Measurements from ENCODE around the gene ADORA1. TPM values are rescaled to one million over a fixed set of nuclear protein-coding genes. Genes with fewer than 3 reads are reported as not detected.

Gene ADORA1
- polyA plus RNA-seq, 1 of the 3 experiments (the other 2 are of a cell fraction), result 4.8 TPM

DNA sequence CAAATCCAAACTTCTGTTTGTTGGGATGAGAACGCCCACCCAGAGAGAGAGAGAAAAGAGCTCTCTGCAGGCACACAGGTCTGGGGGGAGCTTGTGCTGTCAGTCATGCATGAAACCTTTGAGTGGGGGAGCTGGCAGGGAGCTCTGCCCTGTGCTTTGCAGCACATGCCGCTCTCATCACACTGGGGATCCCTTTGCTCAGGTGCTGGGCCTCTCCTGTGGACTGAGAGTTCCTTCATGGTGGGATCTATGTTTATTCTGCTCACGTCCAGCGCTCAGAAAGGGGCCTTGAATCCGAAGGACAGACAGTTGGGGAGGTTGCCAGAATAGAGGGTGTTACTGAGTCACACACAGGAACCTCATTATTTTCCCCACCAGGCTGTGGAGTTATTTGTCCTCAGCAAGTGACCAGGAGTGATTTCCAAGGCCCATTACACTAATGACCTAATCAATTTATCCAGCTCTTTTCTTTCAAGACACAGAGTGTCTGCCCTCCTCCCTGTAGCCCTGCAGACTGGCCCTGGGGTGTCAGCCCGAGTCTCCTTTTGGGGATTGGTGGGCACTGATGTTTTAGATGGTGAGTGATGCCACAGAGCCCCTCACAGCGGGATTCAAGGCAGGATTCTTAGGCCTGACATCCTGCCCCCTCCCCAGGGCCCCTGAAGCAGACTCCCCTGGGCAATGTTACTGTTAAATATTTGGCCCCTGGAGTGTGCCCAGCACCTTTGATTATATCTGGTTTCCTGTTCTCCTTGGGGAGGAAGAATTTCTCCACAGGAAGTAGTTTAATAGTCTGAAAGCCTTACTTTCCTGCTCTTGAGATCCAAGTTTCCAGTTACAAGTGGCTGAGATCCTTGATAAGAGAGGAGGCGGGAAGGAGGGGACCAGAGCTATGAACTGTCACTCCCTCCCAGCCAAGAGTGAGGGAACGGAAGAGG lies 25.8 kb downstream of the ADORA1 start:
- H3K9me2 ChIP-seq, result no peaks in the 10 kb centered on the region
- CTCF ChIA-PET, result interaction anchor here (0.9 to 3.1 kb wide), 7 partner anchors 12 to 62 kb away, joined by 3 to 19 read pairs (median 5); partner anchors contain the start of gene ADORA1
- no peak overlapping the region for H3K9ac ChIP-seq
- H3K27me3 ChIP-seq (ENCODE audit: insufficient read depth), result no peaks in the 10 kb centered on the region
- H4K20me1 ChIP-seq (ENCODE audit: insufficient read depth), result no peaks in the 10 kb centered on the region
- no peak overlapping the region for H3K4me3 ChIP-seq (ENCODE audit: low read depth in 2 of 2, low read length in 1 of 2)
- WGBS (ENCODE audit: low lambda C conversion rate), result 69% methylated on average over 8 of the region's 9 CpGs
- peak overlapping the region; percentile 43 for H3K4me2 ChIP-seq
- DNase-seq, result no peak
- H3K4me1 ChIP-seq (ENCODE audit: control insufficient read depth in 1 of 2, insufficient read depth in 2 of 2, low read depth in 1 of 2, low read length in 1 of 2), result peaks cover 28 to 39% of the 10 kb centered on the region in 2 experiments
- H3K79me2 ChIP-seq (ENCODE audit: insufficient read depth), result no peaks in the 10 kb centered on the region
- H3F3A ChIP-seq (replicated peaks; ENCODE audit: insufficient read depth), result no peaks in the 10 kb centered on the region
- H3K36me3 ChIP-seq (replicated peaks in 1 of 2; ENCODE audit: control insufficient read depth in 1 of 2, insufficient read depth in 2 of 2, low read length in 1 of 2), result no peaks in the 10 kb centered on the region
- H3K9me3 ChIP-seq, result no peaks in the 10 kb centered on the region
- TF ChIP-seq, protein P1, sequence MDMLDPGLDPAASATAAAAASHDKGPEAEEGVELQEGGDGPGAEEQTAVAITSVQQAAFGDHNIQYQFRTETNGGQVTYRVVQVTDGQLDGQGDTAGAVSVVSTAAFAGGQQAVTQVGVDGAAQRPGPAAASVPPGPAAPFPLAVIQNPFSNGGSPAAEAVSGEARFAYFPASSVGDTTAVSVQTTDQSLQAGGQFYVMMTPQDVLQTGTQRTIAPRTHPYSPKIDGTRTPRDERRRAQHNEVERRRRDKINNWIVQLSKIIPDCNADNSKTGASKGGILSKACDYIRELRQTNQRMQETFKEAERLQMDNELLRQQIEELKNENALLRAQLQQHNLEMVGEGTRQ (IDR thresholded peaks at IDR 0.05; ENCODE audit: borderline replicate concordance, low read depth, low read length), result no peak
- TF ChIP-seq TEAD4 (IDR thresholded peaks at IDR 0.05; ENCODE audit: borderline replicate concordance, insufficient read depth) (peak; percentile 33; the same call in 1 of the 2 replicates), TCF12 (IDR thresholded peaks at IDR 0.05) (peak; percentile 52), CHD2 (IDR thresholded peaks at IDR 0.05; ENCODE audit: low read length, partially characterized antibody) (no peak), EP300 (IDR thresholded peaks at IDR 0.05; ENCODE audit: borderline replicate concordance in 1 of 2, low read depth in 1 of 2, low read length in 1 of 2) (peak; percentile 4 to 29; a peak in 2 of 4 replicates), YY1 (IDR thresholded peaks at IDR 0.05; ENCODE audit: low read depth) (no peak), NFIC (IDR thresholded peaks at IDR 0.05; ENCODE audit: borderline replicate concordance) (peak; percentile 34), RXRA (IDR thresholded peaks at IDR 0.05; ENCODE audit: borderline replicate concordance, low read depth) (0 out of 2 replicates have a peak, but pooled peaks have one; percentile 3)
- TF ChIP-seq, protein P2, sequence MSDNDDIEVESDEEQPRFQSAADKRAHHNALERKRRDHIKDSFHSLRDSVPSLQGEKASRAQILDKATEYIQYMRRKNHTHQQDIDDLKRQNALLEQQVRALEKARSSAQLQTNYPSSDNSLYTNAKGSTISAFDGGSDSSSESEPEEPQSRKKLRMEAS (IDR thresholded peaks at IDR 0.05; ENCODE audit: low read depth), result peak; percentile 55
- TF ChIP-seq, protein P3, sequence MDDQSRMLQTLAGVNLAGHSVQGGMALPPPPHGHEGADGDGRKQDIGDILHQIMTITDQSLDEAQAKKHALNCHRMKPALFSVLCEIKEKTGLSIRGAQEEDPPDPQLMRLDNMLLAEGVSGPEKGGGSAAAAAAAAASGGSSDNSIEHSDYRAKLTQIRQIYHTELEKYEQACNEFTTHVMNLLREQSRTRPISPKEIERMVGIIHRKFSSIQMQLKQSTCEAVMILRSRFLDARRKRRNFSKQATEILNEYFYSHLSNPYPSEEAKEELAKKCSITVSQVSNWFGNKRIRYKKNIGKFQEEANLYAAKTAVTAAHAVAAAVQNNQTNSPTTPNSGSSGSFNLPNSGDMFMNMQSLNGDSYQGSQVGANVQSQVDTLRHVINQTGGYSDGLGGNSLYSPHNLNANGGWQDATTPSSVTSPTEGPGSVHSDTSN (IDR thresholded peaks at IDR 0.05), result peak; percentile 6; the same call in 1 of the 2 replicates
- POLR2A ChIA-PET, result no interaction called here
- peak overlapping the region; percentile 65 for H2AFZ ChIP-seq (ENCODE audit: low read depth)
- H3K27ac ChIP-seq (ENCODE audit: low read depth in 2 of 2, low read length in 1 of 2), result peak overlapping the region; percentile 44 to 48

DNA sequence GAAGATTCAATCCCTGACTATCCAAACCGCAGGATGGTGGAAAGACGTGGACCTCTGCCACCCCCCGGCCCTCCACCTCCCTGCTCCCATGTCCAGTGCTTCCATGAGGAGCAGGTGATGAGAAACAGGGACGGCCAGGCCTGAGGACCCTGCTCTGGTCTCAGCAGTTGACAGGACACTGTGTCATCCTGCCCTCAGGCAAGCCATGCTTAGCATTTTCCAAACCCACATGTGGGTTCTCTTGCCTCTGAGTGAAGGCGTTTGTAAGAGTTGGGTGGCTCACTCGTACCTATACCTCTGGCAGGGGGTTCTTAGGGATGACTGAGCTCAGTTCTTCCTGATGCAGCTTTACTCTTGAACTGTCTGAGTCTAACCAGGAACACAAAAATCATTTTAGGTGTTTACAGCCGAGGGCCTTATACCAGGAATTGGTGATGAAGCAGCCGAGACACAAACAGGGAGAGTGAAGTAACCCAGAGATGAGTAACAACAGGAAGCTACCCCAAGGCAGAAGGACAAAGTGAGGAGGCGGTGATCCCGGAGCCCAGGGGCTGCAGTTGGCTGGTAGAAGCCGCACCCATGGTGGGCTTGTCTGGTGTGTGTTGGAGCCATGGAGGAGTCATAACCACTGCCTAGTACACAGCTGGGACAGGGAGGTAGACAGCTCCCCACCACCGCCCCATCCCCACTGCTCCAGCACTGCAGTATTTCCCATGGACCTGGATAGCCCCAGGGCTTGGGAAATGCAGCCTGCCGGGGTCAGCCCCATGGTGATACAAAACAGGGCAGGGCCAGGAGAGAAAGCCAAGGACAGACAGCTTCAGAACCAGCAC lies 26.7 kb downstream of the ADORA1 start:
- H3K9ac ChIP-seq, result no peak overlapping the region
- no peaks in the 10 kb centered on the region for H3K79me2 ChIP-seq (ENCODE audit: insufficient read depth)
- DNase-seq, result peak; percentile 55
- H3K9me3 ChIP-seq, result no peaks in the 10 kb centered on the region
- H3F3A ChIP-seq (replicated peaks; ENCODE audit: insufficient read depth), result no peaks in the 10 kb centered on the region
- peaks cover 28 to 38% of the 10 kb centered on the region in 2 experiments for H3K4me1 ChIP-seq (ENCODE audit: control insufficient read depth in 1 of 2, insufficient read depth in 2 of 2, low read depth in 1 of 2, low read length in 1 of 2)
- no peaks in the 10 kb centered on the region for H3K36me3 ChIP-seq (replicated peaks in 1 of 2; ENCODE audit: control insufficient read depth in 1 of 2, insufficient read depth in 2 of 2, low read length in 1 of 2)
- WGBS (ENCODE audit: low lambda C conversion rate), result 30% methylated on average over 11 of the region's 13 CpGs
- no peaks in the 10 kb centered on the region for H4K20me1 ChIP-seq (ENCODE audit: insufficient read depth)
- no peak overlapping the region for H3K4me3 ChIP-seq (ENCODE audit: low read depth in 2 of 2, low read length in 1 of 2)
- H3K27ac ChIP-seq (ENCODE audit: low read depth in 2 of 2, low read length in 1 of 2), result peak overlapping the region; percentile 44 to 48
- no peaks in the 10 kb centered on the region for H3K9me2 ChIP-seq
- peak overlapping the region; percentile 65 for H2AFZ ChIP-seq (ENCODE audit: low read depth)
- ChIA-PET CTCF (interaction anchor here (1.0 to 3.1 kb wide), 7 partner anchors 18 to 115 kb away, joined by 3 to 19 read pairs (median 5); partner anchors contain the start of gene ADORA1), POLR2A (no interaction called here)
- peak overlapping the region; percentile 43 for H3K4me2 ChIP-seq
- H3K27me3 ChIP-seq (ENCODE audit: insufficient read depth), result no peaks in the 10 kb centered on the region
- no peak for TF ChIP-seq RXRA (IDR thresholded peaks at IDR 0.05; ENCODE audit: borderline replicate concordance, low read depth)
- peak; percentile 24; the same call in 1 of the 2 replicates for TF ChIP-seq TCF12 (IDR thresholded peaks at IDR 0.05)
- no peak for TF ChIP-seq TAF1 (IDR thresholded peaks at IDR 0.05; ENCODE audit: borderline replicate concordance, low read depth, low read length)
- TF ChIP-seq, protein P2 (IDR thresholded peaks at IDR 0.05; ENCODE audit: low read depth), result no peak; the same call in 1 of the 2 replicates
- TF ChIP-seq MXI1 (IDR thresholded peaks at IDR 0.05; ENCODE audit: low read depth, low read length), result peak; percentile 41; the same call in 1 of the 2 replicates
- TF ChIP-seq GABPA (IDR thresholded peaks at IDR 0.05; ENCODE audit: low read depth), result no peak
- TF ChIP-seq, protein P4, sequence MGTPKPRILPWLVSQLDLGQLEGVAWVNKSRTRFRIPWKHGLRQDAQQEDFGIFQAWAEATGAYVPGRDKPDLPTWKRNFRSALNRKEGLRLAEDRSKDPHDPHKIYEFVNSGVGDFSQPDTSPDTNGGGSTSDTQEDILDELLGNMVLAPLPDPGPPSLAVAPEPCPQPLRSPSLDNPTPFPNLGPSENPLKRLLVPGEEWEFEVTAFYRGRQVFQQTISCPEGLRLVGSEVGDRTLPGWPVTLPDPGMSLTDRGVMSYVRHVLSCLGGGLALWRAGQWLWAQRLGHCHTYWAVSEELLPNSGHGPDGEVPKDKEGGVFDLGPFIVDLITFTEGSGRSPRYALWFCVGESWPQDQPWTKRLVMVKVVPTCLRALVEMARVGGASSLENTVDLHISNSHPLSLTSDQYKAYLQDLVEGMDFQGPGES (IDR thresholded peaks at IDR 0.05; ENCODE audit: low read depth, low read length), result no peak
- TF ChIP-seq MEF2A (IDR thresholded peaks at IDR 0.05; ENCODE audit: borderline replicate concordance, low read depth), result no peak
- TF ChIP-seq, protein P5, sequence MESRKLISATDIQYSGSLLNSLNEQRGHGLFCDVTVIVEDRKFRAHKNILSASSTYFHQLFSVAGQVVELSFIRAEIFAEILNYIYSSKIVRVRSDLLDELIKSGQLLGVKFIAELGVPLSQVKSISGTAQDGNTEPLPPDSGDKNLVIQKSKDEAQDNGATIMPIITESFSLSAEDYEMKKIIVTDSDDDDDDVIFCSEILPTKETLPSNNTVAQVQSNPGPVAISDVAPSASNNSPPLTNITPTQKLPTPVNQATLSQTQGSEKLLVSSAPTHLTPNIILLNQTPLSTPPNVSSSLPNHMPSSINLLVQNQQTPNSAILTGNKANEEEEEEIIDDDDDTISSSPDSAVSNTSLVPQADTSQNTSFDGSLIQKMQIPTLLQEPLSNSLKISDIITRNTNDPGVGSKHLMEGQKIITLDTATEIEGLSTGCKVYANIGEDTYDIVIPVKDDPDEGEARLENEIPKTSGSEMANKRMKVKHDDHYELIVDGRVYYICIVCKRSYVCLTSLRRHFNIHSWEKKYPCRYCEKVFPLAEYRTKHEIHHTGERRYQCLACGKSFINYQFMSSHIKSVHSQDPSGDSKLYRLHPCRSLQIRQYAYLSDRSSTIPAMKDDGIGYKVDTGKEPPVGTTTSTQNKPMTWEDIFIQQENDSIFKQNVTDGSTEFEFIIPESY (IDR thresholded peaks at IDR 0.05; ENCODE audit: borderline replicate concordance, low read depth), result no peak

Measured in SK-N-SH (cell line).